GM19193 (cell line): ENCODE results near the gene LINC01488.

ENCODE experiments used
- POLR2A ChIP-seq: IDR thresholded peaks from 4 replicates; pipeline ENCODE4 v1.6.1; 2011; ENCODE audit not compliant: insufficient read depth, insufficient read length; ENCODE audit errors: extremely low read depth

Gene LINC01488

DNA sequence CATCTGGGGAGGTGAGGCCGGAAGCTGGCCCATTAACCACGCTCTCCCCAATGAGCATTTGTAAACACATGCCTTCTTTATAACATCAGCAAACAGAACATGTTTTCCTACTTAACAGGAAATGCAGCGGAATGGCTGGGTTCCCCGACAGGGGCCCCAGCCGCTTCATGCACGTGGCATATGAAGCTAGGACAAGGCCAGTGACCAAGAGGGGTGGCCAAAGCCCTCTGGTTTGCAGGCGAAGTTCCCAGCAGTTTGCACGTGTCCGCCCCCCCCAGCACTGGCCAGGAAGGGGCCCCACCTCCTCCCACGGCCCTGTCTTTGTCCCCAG lies 38.7 kb upstream of the LINC01488 start:
- TF ChIP-seq POLR2A, result no peak

DNA sequence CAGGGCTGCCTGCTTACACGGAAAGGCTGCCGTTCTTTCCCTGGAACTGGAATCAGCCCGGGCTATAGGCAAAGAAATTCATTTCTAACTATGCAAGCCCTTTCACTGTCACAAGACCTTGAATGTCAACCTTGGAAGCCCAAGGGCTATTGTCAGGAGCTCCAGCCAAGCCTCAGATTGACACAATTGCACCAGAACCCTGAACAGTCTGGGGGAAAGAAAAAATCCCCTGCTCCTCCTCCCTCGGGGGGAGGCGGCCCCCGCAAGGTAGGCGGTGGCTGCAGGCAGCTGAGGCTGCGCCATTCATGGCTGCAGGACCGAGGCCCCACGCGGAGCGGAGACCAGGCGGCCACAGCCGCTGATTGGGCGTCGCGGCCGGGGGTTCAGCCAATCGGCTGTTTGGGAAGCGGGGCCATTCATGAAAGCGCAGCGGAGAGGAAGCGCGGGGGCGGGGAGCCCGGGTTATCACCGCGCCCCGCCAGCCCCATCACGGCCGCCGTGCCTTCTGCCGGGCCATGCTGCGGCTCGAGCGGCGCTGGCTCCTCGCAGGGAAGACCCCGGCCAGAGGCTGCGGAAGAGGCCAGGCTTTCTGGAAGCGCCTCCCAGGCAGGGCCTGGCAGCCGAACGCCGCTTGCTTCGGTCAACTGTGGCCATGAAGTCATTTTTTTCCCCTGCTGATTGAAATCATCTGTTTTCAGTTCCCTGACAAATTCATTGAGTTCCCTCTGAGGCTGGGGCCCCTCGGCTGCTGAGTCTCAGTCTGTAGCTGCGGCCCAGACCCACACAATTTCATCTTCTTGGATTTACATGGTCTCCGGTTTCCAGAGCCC lies 38.1 kb upstream of the LINC01488 start:
- TF ChIP-seq POLR2A, result peak; percentile 66

DNA sequence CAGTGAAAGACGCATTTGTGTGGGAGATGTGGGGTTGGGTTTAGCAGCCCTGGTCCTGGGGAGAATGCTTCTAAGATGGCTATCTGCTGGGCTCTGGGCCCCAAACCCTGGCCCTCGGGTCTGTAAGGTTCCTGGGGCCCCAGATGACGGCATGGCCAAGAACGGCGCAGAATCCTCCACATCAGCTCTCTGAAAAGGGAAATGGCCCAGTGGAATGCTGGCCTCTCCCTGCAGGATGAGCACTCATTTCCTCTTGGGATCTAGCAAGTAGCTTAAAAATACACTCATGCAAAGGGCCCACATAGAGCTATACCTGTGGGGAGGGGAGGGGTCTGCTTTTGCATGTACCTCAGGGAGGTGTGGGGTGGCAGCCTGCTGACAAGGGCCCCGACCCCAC lies 37.5 kb upstream of the LINC01488 start:
- no peak for TF ChIP-seq POLR2A

DNA sequence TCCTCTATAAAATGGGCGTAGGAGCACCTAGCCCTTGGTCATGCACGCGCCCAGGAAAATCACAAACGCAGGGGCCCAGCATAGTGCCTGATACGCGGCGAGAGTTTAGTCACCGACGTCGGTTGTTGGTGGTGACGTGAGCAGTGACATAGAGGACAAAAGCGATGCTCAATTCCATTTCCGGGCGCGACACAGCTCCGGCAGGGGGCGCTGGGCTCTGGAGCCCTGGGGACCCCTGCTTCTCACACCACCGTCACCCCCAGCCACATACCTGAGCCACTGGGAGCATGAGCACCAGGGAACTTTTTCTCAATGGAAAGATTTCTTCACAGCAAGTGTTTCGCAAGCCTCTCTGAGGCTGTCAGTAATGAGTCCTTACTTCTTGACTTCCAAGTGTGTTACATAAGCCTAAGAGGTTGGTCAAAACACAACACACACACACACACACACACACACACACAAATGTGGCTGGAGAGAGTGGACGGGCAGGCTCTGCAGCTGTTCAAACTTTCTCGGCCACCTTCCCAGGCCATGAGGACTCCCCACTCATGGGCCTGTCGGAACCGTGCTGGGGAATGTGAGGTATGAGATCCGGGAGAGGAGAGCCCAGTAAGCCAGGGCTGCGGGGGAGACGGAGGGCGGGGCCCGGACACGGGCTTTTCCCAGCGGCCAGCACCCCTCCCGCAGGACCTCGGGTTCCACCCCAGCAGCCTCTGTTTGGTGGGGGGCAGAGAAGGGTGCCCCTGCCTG lies 36.9 kb upstream of the LINC01488 start:
- no peak for TF ChIP-seq POLR2A

DNA sequence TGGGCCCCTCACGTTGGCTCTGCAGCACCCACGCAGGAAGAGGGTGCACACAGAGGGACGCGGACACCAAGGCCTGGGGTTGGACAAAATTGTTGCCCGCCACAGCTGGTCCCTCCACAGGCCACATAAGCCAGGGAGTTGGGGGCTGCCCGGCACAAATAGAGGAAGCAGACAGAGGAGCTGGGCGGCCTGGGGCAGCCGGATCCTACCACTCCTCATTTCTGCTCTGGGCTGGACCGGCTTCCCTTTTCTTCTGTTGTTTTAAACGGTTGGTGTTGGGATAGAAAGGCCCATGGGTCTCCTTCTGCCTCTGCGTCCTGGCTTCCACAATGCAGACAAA lies 36.4 kb upstream of the LINC01488 start:
- TF ChIP-seq POLR2A, result no peak

DNA sequence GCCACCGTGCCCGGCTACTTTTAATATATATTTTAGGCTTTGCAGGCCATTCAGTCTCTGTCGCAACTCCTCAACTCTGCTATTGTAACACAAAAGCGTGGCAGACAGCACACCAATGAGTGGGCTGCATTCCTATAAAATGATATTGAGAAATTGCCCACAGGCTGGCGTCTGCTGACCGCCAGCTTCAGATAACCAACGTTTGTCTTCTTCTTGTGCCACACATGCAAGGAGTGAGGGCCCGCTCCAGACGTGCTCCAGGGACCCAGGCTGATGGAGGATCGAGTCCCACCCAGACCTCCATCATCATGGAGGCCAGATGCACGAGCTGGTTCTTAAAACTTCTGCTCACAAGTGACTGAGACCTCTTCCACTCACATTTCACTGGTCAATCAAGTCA lies 35.4 kb upstream of the LINC01488 start:
- no peak for TF ChIP-seq POLR2A

DNA sequence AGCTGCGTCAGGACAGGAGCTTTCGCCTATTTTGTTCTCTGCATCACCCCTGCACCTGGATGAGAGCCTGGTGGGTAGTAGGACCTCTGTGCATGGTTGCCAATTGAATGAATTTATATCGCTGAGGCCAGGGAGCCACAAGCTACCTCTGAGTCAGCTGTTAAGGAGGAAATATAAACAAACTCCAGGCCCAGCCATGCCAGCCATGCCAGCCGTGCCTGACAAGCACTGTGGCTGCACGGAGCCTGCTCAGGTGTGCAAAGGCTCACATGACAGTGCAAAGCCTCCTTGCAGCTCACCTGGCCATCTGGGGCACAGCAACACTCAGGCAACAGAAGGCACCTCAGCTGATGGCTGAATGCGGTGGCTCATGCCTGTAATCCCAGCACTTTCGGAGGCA lies 33.7 kb upstream of the LINC01488 start:
- no peak for TF ChIP-seq POLR2A

DNA sequence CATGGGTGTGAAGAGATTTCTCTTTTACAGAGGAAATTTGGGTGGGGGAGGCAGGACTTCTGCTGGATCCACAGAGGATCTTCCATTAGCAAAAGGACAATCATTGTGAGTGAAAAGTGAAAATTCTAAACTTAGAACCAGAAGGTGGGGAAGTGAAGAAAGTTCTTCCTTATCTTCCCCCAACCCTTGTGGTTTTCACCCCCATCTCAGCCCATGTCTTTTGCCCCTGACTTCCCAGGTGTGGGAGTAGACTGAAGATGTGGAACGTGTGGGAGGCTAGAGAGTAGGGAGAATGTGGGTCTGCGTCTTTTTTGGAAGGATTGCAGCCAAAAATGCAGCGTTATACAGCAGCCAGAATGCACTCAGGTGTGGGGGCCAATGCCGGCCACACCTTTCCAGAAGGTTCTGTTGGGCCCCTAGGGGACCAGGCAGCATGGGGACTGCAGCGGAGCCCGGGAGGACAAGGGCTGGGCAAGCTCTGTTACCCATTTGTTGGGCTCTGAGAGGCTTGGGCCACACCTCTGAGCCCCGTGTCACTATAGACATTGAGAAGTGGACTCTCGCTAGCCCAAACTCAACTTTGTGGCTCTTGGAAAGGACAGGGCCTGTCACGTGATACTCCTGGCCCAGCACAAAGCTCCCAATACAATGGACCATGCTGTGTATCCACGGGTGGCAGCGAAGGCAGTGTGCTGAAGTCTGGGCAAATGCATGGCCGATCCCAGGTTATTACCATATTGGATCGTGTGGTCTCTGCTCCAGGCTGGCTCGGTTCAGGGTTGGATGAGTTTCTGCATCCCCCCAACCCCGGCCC lies 32.8 kb upstream of the LINC01488 start:
- no peak for TF ChIP-seq POLR2A

DNA sequence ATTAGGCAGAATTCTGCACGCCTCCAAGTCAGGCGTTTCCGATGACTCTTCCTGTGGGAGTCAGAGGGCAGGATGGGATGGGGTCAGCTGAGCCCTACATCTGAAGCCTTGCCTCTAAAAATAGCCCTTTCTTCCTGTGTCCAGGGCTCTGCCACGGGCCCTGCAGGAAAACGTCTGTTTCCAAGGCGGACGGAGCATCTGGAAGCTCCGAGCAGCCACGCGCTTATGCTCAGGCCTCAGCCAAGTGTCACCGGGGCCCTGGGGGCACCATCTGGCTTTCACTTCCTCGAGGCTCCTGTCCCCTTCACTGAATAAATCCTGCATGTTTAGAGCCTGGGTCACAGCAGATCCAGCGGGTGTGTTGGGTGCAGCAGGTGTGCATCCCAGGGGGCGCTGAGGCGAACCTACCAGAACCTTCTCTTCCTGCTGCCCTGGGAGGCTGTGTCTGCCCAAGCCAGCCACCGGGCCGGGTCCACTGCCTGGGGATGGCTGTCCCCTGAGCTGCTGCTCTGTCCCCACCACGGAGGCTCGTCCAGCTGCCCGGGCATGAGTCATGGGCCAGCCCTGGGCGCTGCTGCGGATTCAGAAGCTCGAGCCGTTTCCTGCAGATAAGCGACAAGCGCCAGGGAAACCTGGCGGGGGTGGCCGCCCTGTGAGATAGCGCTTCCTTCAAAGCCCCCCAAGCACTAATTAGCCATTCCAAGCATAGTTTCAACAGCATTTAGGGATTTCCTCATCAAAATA lies 32.0 kb upstream of the LINC01488 start:
- TF ChIP-seq POLR2A, result no peak

DNA sequence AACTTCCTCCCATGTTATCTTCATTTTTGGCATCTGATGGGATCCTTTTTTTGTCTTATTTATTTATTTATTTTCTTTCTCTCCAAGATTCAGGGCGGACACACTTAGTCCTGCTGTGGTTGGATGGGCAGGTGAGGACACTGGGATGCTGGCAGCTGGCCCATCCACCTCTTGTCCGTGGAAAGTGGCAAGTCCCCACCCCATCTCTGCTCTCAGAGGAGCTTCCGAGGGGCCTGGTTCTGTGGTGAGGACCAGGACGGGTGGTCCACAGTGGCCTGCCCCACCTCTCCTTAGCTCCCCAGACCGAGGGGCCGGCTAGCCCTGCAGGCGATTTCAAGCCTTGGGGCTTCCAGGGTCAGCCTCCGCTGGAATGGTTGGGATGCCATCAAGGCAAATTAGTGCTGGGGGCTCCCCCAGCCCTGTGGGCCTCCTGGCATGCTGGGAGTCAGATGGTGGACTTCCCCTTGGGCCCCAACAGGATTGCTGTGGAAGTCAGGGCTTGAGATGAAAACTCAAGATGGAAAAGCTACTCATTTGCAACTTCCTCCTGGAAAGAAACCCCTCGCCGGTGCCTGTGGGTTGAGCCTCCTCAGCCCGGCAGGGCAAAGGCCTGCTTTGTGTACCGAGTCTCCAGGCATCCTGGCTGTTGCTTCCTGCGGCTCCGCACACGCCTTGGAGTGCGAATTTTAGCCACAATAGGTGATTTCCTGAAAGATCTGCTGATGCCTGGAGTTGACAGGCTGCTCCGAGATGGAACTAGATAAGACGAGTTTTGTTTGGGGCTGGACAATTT lies 31.2 kb upstream of the LINC01488 start:
- no peak for TF ChIP-seq POLR2A

DNA sequence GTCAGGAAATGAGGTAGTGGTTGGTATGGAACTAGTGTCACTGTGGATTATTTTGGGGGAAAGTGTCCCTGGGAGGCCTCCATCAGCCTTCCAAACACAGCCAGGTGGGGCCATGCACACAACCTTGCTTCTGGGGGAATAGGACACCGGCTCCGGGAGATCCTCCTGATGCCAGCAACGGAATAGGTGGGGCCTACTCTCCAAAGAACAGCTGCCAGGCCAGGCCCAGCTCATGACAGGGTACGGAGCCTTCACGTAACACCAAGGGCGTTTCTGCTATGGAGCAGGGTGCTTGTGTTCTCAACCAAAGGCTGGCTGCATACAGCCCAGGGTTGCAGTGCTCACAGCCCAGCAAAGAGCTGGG lies 30.6 kb upstream of the LINC01488 start:
- no peak for TF ChIP-seq POLR2A

DNA sequence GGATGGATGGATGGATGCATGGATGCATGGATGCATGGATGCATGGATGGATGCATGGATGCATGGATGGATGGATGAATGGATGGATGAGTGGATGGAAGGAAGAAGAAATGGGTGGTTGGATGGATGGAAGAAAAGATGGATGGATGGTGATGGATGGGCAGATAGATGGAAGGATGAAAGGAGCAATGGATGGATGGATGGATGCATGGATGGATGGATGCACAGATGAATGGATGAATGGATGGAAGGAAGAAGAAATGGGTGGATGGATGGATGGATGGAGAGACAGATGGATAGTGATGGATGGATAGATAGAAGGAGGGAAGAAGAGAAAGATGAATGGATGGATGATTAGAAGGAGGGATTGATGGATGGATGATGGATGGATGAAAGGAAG lies 30.2 kb upstream of the LINC01488 start:
- TF ChIP-seq POLR2A, result no peak

DNA sequence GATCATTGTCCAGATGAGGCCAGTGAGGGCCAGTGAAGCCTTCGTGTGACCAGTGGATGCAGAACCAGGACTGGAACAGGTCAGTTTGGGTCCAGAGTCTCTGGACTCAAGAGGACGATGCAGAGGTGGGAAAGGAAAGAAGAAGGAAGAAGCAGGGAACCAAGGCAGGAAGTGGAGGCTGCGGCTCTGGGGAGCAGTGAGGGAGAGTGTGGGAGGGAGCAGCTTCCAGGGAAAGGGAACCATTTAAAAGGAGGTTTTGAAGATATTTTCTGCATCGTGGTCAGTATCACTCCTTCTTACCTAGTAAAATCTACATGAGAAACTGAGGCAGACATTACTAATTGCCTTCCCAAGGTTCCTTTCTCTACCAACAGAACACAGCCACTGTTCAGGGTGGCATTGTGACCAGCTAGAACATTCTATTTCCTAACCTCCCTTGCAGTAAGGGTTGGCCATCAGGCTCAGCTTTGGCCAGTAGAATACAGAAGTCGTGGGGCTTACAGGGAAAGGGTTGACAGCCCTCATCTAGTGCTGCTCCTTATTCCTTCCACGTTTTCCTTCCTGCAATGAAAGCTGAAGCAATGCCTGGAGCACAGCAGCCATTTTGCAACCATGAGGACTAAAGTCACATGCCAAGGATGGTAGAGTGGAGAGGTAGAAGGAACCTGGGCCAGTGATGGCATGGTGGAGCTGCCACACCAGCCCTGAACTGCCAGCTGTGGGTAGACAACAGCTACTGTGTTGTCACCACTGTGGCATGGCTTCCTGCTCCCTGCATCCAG lies 29.1 kb upstream of the LINC01488 start:
- TF ChIP-seq POLR2A, result no peak
